ENCODE data around the gene REEP1. TPM values are rescaled to one million over a fixed set of nuclear protein-coding genes. Genes with fewer than 3 reads are reported as not detected.
A peak's percentile ranks its signal among the peaks of the same experiment; 100 is the strongest.
"Not testable (repeated sequence)": the region's sequence is repeated elsewhere in the genome, so short reads cannot be mapped to it uniquely, and the experiment has no call there.

Gene REEP1
- total RNA-seq, 1 donor from 2014 or later = 6.7 TPM

GRCh38 chr2:86225581-86225980 is 111.8 kb downstream of the REEP1 start:
- peak; percentile 89 to 93 for DNase-seq (ENCODE audit: low read depth in 2 of 2)

- peak in 1 of 2 donors; percentile 34 for DNase-seq (ENCODE audit: low read depth in 2 of 2)
Measured at GRCh38 chr2:86224645-86225355, 112.6 kb downstream of the REEP1 start.

GRCh38 chr2:86223927-86224560 is 113.4 kb downstream of the REEP1 start:
- DNase-seq (ENCODE audit: low read depth in 2 of 2) = peak in 1 of 2 donors; percentile 42

- peak; percentile 26 to 46 for DNase-seq (ENCODE audit: low read depth in 2 of 2)
Measured at GRCh38 chr2:86223140-86223926, 114.1 kb downstream of the REEP1 start.

- DNase-seq (ENCODE audit: low read depth in 2 of 2) = peak; percentile 54 to 62
Measured at GRCh38 chr2:86221066-86221684, 116.3 kb downstream of the REEP1 start.

- no peak for DNase-seq (ENCODE audit: low read depth in 2 of 2)
Measured at GRCh38 chr2:86219896-86220295, 117.5 kb downstream of the REEP1 start.

GRCh38 chr2:86218124-86218523 is 119.3 kb downstream of the REEP1 start:
- no peak for DNase-seq (ENCODE audit: low read depth in 2 of 2)

- DNase-seq (ENCODE audit: low read depth in 2 of 2) = no peak
Measured at GRCh38 chr2:86216575-86217555, 120.6 kb downstream of the REEP1 start.

- DNase-seq (ENCODE audit: low read depth in 2 of 2) = no peak
Measured at GRCh38 chr2:86214503-86214832, 123.0 kb downstream of the REEP1 start.

GRCh38 chr2:86213699-86214502 is 123.5 kb downstream of the REEP1 start:
- peak; percentile 53 to 66 for DNase-seq (ENCODE audit: low read depth in 2 of 2)

- no peak for DNase-seq (ENCODE audit: low read depth in 2 of 2)
Measured at GRCh38 chr2:86213056-86213455, 124.4 kb downstream of the REEP1 start.

- DNase-seq (ENCODE audit: low read depth in 2 of 2) = no peak
Measured at GRCh38 chr2:86211796-86212188, 125.6 kb downstream of the REEP1 start.

- DNase-seq (ENCODE audit: low read depth in 2 of 2) = no peak
Measured at GRCh38 chr2:86211033-86211795, 126.2 kb downstream of the REEP1 start.

- DNase-seq (ENCODE audit: low read depth in 2 of 2) = no peak
Measured at GRCh38 chr2:86204458-86204857, 133.0 kb downstream of the REEP1 start.

GRCh38 chr2:86203614-86204013 is 133.8 kb downstream of the REEP1 start:
- no peak for DNase-seq (ENCODE audit: low read depth in 2 of 2)

GRCh38 chr2:86202702-86203101 is 134.7 kb downstream of the REEP1 start:
- DNase-seq (ENCODE audit: low read depth in 2 of 2) = no peak

- no peak for DNase-seq (ENCODE audit: low read depth in 2 of 2)
Measured at GRCh38 chr2:86202336-86202692, 135.1 kb downstream of the REEP1 start.

- peak; percentile 66 to 76 for DNase-seq (ENCODE audit: low read depth in 2 of 2)
Measured at GRCh38 chr2:86201671-86202335, 135.6 kb downstream of the REEP1 start.

GRCh38 chr2:86200564-86200963 is 136.9 kb downstream of the REEP1 start:
- DNase-seq (ENCODE audit: low read depth in 2 of 2) = not testable (repeated sequence)

All from dermis microvascular lymphatic vessel endothelial cell (primary cell).